ENCODE results near the gene FOXF2. TPM values are rescaled to one million over a fixed set of nuclear protein-coding genes. Genes with fewer than 3 reads are reported as not detected.

Gene FOXF2
- total RNA-seq, 1 experiment from 2014 or later: 48.2 TPM

GRCh38 chr6:1390133-1390945 is 963 bp downstream of the FOXF2 start:
- Histone ChIP-seq H3K4me1 (replicated peaks) (peaks cover 37% of the 10 kb centered on the region), H3K9me3 (replicated peaks) (no peaks in the 10 kb centered on the region), H3K27me3 (replicated peaks) (no peaks in the 10 kb centered on the region), H3K27ac (peak overlapping the region; percentile 67), H3K36me3 (peaks cover 56% of the 10 kb centered on the region), H3K4me3 (peak overlapping the region; percentile 83)
- peak in 1 of 2 experiments; percentile 81 for DNase-seq (ENCODE audit: low read depth in 1 of 2, low spot score in 2 of 2)

- Histone ChIP-seq H3K9me3 (replicated peaks) (no peaks in the 10 kb centered on the region), H3K4me3 (peak overlapping the region; percentile 83), H3K27me3 (replicated peaks) (no peaks in the 10 kb centered on the region), H3K4me1 (replicated peaks) (peaks cover 37% of the 10 kb centered on the region), H3K36me3 (peaks cover 65% of the 10 kb centered on the region), H3K27ac (peak overlapping the region; percentile 67)
- peak; percentile 61 to 66 for DNase-seq (ENCODE audit: low read depth in 1 of 2, low spot score in 2 of 2)
These were observed 1.8 kb downstream of the FOXF2 start for GRCh38 chr6:1390946-1391799.

GRCh38 chr6:1391800-1392309 is 2.5 kb downstream of the FOXF2 start:
- peak overlapping the region; percentile 67 for H3K27ac ChIP-seq
- H3K4me1 ChIP-seq (replicated peaks): peaks cover 36% of the 10 kb centered on the region
- H3K9me3 ChIP-seq (replicated peaks): no peaks in the 10 kb centered on the region
- H3K27me3 ChIP-seq (replicated peaks): no peaks in the 10 kb centered on the region
- H3K36me3 ChIP-seq: peaks cover 71% of the 10 kb centered on the region
- peak overlapping the region; percentile 83 for H3K4me3 ChIP-seq
- DNase-seq (ENCODE audit: low read depth in 1 of 2, low spot score in 2 of 2): peak in 1 of 2 experiments; percentile 71

- H3K27me3 ChIP-seq (replicated peaks): no peaks in the 10 kb centered on the region
- H3K9me3 ChIP-seq (replicated peaks): no peaks in the 10 kb centered on the region
- peak overlapping the region; percentile 67 for H3K27ac ChIP-seq
- peak overlapping the region; percentile 83 for H3K4me3 ChIP-seq
- DNase-seq (ENCODE audit: low read depth in 1 of 2, low spot score in 2 of 2): peak in 1 of 2 experiments; percentile 76
- H3K36me3 ChIP-seq: peaks cover 81% of the 10 kb centered on the region
- peaks cover 33% of the 10 kb centered on the region for H3K4me1 ChIP-seq (replicated peaks)
These were observed 3.7 kb downstream of the FOXF2 start for GRCh38 chr6:1392813-1393640.

- Histone ChIP-seq H3K4me1 (replicated peaks) (peaks cover 37% of the 10 kb centered on the region), H3K27ac (peak overlapping the region; percentile 67), H3K27me3 (replicated peaks) (no peaks in the 10 kb centered on the region), H3K4me3 (peak overlapping the region; percentile 83), H3K36me3 (peaks cover 89% of the 10 kb centered on the region), H3K9me3 (replicated peaks) (no peaks in the 10 kb centered on the region)
- DNase-seq (ENCODE audit: low read depth in 1 of 2, low spot score in 2 of 2): peak in 1 of 2 experiments; percentile 84
These were observed 4.4 kb downstream of the FOXF2 start for GRCh38 chr6:1393641-1394283.

GRCh38 chr6:1394514-1395463 is 5.4 kb downstream of the FOXF2 start:
- Histone ChIP-seq H3K9me3 (replicated peaks) (no peaks in the 10 kb centered on the region), H3K27me3 (replicated peaks) (no peaks in the 10 kb centered on the region), H3K36me3 (peaks cover 89% of the 10 kb centered on the region), H3K4me1 (replicated peaks) (peaks cover 43% of the 10 kb centered on the region), H3K4me3 (peak overlapping the region; percentile 83), H3K27ac (peak overlapping the region; percentile 67)
- peak in 1 of 2 experiments; percentile 73 for DNase-seq (ENCODE audit: low read depth in 1 of 2, low spot score in 2 of 2)

GRCh38 chr6:1395506-1395905 is 6.1 kb downstream of the FOXF2 start:
- Histone ChIP-seq H3K9me3 (replicated peaks) (no peaks in the 10 kb centered on the region), H3K4me1 (replicated peaks) (peaks cover 43% of the 10 kb centered on the region), H3K27ac (peak overlapping the region; percentile 67), H3K36me3 (peaks cover 86% of the 10 kb centered on the region), H3K4me3 (peak overlapping the region; percentile 83), H3K27me3 (replicated peaks) (no peaks in the 10 kb centered on the region)
- DNase-seq (ENCODE audit: low read depth in 1 of 2, low spot score in 2 of 2): peak; percentile 69 to 70

GRCh38 chr6:1395941-1396908 is 6.8 kb downstream of the FOXF2 start:
- H3K27ac ChIP-seq: peak overlapping the region; percentile 67
- peaks cover 79% of the 10 kb centered on the region for H3K36me3 ChIP-seq
- DNase-seq (ENCODE audit: low read depth in 1 of 2, low spot score in 2 of 2): peak in 1 of 2 experiments; percentile 78
- no peaks in the 10 kb centered on the region for H3K9me3 ChIP-seq (replicated peaks)
- H3K4me3 ChIP-seq: peak overlapping the region; percentile 83
- peaks cover 43% of the 10 kb centered on the region for H3K4me1 ChIP-seq (replicated peaks)
- H3K27me3 ChIP-seq (replicated peaks): no peaks in the 10 kb centered on the region

- no peaks in the 10 kb centered on the region for H3K9me3 ChIP-seq (replicated peaks)
- peaks cover 69% of the 10 kb centered on the region for H3K36me3 ChIP-seq
- DNase-seq (ENCODE audit: low read depth in 1 of 2, low spot score in 2 of 2): peak; percentile 93 to 94
- peaks cover 43% of the 10 kb centered on the region for H3K4me1 ChIP-seq (replicated peaks)
- H3K27ac ChIP-seq: peak overlapping the region; percentile 67
- peak overlapping the region; percentile 83 for H3K4me3 ChIP-seq
- no peaks in the 10 kb centered on the region for H3K27me3 ChIP-seq (replicated peaks)
These were observed 7.8 kb downstream of the FOXF2 start for GRCh38 chr6:1396952-1397868.

- Histone ChIP-seq H3K27ac (no peak overlapping the region), H3K9me3 (replicated peaks) (no peaks in the 10 kb centered on the region), H3K4me3 (no peak overlapping the region), H3K36me3 (peaks cover 56% of the 10 kb centered on the region), H3K4me1 (replicated peaks) (peaks cover 46% of the 10 kb centered on the region), H3K27me3 (replicated peaks) (no peaks in the 10 kb centered on the region)
- no peak for DNase-seq (ENCODE audit: low read depth in 1 of 2, low spot score in 2 of 2)
These were observed 9.9 kb downstream of the FOXF2 start for GRCh38 chr6:1399085-1399780.

All from SJSA1 (cell line).